ENCODE data around the gene FIG4. TPM values are rescaled to one million over a fixed set of nuclear protein-coding genes. Genes with fewer than 3 reads are reported as not detected.

FIG4 gene
- polyA plus RNA-seq, 1 of the 3 experiments (the other 2 are of a cell fraction), result 6.8 TPM

GRCh38 chr6:109701221-109701620 lies 10.1 kb downstream of the FIG4 start:
- Histone ChIP-seq H3K27me3 (ENCODE audit: insufficient read depth) (no peaks in the 10 kb centered on the region), H3K9me3 (no peaks in the 10 kb centered on the region), H3K4me2 (no peak overlapping the region), H4K20me1 (ENCODE audit: insufficient read depth) (no peaks in the 10 kb centered on the region), H3K36me3 (replicated peaks in 1 of 2; ENCODE audit: control insufficient read depth in 1 of 2, insufficient read depth in 2 of 2, low read length in 1 of 2) (peaks cover 0 to 1% of the 10 kb centered on the region in 2 experiments), H3K9ac (no peak overlapping the region), H3K27ac (ENCODE audit: low read depth in 2 of 2, low read length in 1 of 2) (no peak overlapping the region), H3F3A (replicated peaks; ENCODE audit: insufficient read depth) (no peaks in the 10 kb centered on the region), H3K4me1 (ENCODE audit: control insufficient read depth in 1 of 2, insufficient read depth in 2 of 2, low read depth in 1 of 2, low read length in 1 of 2) (no peaks in the 10 kb centered on the region; a peak in 1 of 4 replicates), H3K9me2 (no peaks in the 10 kb centered on the region), H3K79me2 (ENCODE audit: insufficient read depth) (no peaks in the 10 kb centered on the region), H2AFZ (ENCODE audit: low read depth) (no peak overlapping the region), H3K4me3 (ENCODE audit: low read depth in 2 of 2, low read length in 1 of 2) (no peak overlapping the region)
- WGBS (ENCODE audit: low lambda C conversion rate), result 85% methylated on average over 4 of the region's 4 CpGs
- ChIA-PET CTCF (interaction anchor here (1.5 to 8.3 kb wide), 4 partner anchors 174 to 689 kb away, joined by 5 to 295 read pairs (median 7); no protein-coding TSS in a partner anchor), POLR2A (interaction anchor here (0.6 kb wide), 1 partner anchor 337 kb away, joined by 3 read pairs; no protein-coding TSS in a partner anchor)
- TF ChIP-seq FOXJ3 (CRISPR knock-in tag; IDR thresholded peaks at IDR 0.05) (no peak), NRF1 (IDR thresholded peaks at IDR 0.05; ENCODE audit: low read depth, low read length) (no peak), USF2 (IDR thresholded peaks at IDR 0.05; ENCODE audit: borderline replicate concordance, low read depth, low read length) (no peak), GABPA (IDR thresholded peaks at IDR 0.05; ENCODE audit: low read depth) (no peak), TAF1 (IDR thresholded peaks at IDR 0.05; ENCODE audit: borderline replicate concordance, low read depth, low read length) (no peak), TCF12 (IDR thresholded peaks at IDR 0.05) (no peak), RAD21 (IDR thresholded peaks at IDR 0.05; ENCODE audit: low read length) (no peak), NFIC (IDR thresholded peaks at IDR 0.05; ENCODE audit: borderline replicate concordance) (no peak), CHD2 (IDR thresholded peaks at IDR 0.05; ENCODE audit: low read length, partially characterized antibody) (no peak)
- TF ChIP-seq, protein P1, sequence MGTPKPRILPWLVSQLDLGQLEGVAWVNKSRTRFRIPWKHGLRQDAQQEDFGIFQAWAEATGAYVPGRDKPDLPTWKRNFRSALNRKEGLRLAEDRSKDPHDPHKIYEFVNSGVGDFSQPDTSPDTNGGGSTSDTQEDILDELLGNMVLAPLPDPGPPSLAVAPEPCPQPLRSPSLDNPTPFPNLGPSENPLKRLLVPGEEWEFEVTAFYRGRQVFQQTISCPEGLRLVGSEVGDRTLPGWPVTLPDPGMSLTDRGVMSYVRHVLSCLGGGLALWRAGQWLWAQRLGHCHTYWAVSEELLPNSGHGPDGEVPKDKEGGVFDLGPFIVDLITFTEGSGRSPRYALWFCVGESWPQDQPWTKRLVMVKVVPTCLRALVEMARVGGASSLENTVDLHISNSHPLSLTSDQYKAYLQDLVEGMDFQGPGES (IDR thresholded peaks at IDR 0.05; ENCODE audit: low read depth, low read length), result no peak
- TF ChIP-seq, protein P2, sequence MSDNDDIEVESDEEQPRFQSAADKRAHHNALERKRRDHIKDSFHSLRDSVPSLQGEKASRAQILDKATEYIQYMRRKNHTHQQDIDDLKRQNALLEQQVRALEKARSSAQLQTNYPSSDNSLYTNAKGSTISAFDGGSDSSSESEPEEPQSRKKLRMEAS (IDR thresholded peaks at IDR 0.05; ENCODE audit: low read depth), result no peak
- no peak for DNase-seq

DNA sequence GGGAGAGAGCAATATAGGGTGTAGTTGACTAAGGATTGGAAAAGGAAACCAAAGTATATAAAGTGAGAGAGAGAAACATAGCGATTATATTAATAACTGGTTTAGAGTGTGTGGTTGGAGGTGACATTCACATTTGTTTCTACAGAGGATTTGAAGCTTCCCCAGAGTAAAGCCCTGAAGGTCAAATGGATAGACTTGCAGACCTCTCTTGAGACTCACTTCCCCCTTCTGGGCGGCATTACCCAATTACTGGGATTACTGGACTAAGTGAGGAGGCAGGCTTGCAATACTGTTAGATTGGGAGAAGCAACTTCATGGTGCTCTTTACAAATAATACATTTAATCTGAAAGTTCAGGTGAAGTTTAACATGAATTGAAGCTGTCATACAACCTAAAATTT lies 10.7 kb downstream of the FIG4 start:
- Histone ChIP-seq H3K4me2 (no peak overlapping the region), H3K9me2 (no peaks in the 10 kb centered on the region), H3K79me2 (ENCODE audit: insufficient read depth) (no peaks in the 10 kb centered on the region), H3F3A (replicated peaks; ENCODE audit: insufficient read depth) (no peaks in the 10 kb centered on the region), H3K9ac (no peak overlapping the region), H3K4me1 (ENCODE audit: control insufficient read depth in 1 of 2, insufficient read depth in 2 of 2, low read depth in 1 of 2, low read length in 1 of 2) (no peaks in the 10 kb centered on the region; a peak in 1 of 4 replicates), H2AFZ (ENCODE audit: low read depth) (no peak overlapping the region), H3K27me3 (ENCODE audit: insufficient read depth) (no peaks in the 10 kb centered on the region), H3K27ac (ENCODE audit: low read depth in 2 of 2, low read length in 1 of 2) (no peak overlapping the region), H3K4me3 (ENCODE audit: low read depth in 2 of 2, low read length in 1 of 2) (no peak overlapping the region), H4K20me1 (ENCODE audit: insufficient read depth) (no peaks in the 10 kb centered on the region), H3K36me3 (replicated peaks in 1 of 2; ENCODE audit: control insufficient read depth in 1 of 2, insufficient read depth in 2 of 2, low read length in 1 of 2) (no peaks in the 10 kb centered on the region), H3K9me3 (no peaks in the 10 kb centered on the region)
- WGBS (ENCODE audit: low lambda C conversion rate), result 91% methylated on average over 2 of the region's 2 CpGs
- TF ChIP-seq USF2 (IDR thresholded peaks at IDR 0.05; ENCODE audit: borderline replicate concordance, low read depth, low read length), result no peak
- TF ChIP-seq FOXJ3 (CRISPR knock-in tag; IDR thresholded peaks at IDR 0.05), result no peak
- TF ChIP-seq RCOR1 (IDR thresholded peaks at IDR 0.05; ENCODE audit: low read length), result no peak
- no peak for TF ChIP-seq SMC3 (IDR thresholded peaks at IDR 0.05; ENCODE audit: low read depth, low read length)
- TF ChIP-seq GATA2 (CRISPR knock-in tag; IDR thresholded peaks at IDR 0.05), result no peak
- no peak for TF ChIP-seq ELF1 (IDR thresholded peaks at IDR 0.05)
- no peak for TF ChIP-seq PBX3 (IDR thresholded peaks at IDR 0.05)
- TF ChIP-seq USF1 (IDR thresholded peaks at IDR 0.05; ENCODE audit: borderline replicate concordance, low read depth), result no peak
- no peak for TF ChIP-seq FOXM1 (IDR thresholded peaks at IDR 0.05; ENCODE audit: low read depth)
- no peak for TF ChIP-seq TAF1 (IDR thresholded peaks at IDR 0.05; ENCODE audit: borderline replicate concordance, low read depth, low read length)
- TF ChIP-seq NRF1 (IDR thresholded peaks at IDR 0.05; ENCODE audit: low read depth, low read length), result no peak
- no peak for TF ChIP-seq FOSL2 (IDR thresholded peaks at IDR 0.05; ENCODE audit: borderline replicate concordance, low read depth)
- ChIA-PET POLR2A (no interaction called here), CTCF (interaction anchor here (1.5 to 8.3 kb wide), 2 partner anchors 338 to 352 kb away, joined by 8 to 295 read pairs; no protein-coding TSS in a partner anchor)
- no peak for DNase-seq
